ENCODE data around the gene GAMT.
"Not testable (repeated sequence)": the region's sequence is repeated elsewhere in the genome, so short reads cannot be mapped to it uniquely, and the experiment has no call there.

The GAMT gene

GRCh38 chr19:1433119-1434039 lies 32.0 kb upstream of the GAMT start:
- no peak for DNase-seq

- DNase-seq, result no peak
These were observed 31.2 kb upstream of the GAMT start for GRCh38 chr19:1432507-1432887.

GRCh38 chr19:1431759-1432506 lies 30.6 kb upstream of the GAMT start:
- no peak for DNase-seq

- DNase-seq, result no peak
These were observed 28.9 kb upstream of the GAMT start for GRCh38 chr19:1430246-1430645.

GRCh38 chr19:1429750-1430149 lies 28.4 kb upstream of the GAMT start:
- no peak for DNase-seq

GRCh38 chr19:1428738-1429391 lies 27.5 kb upstream of the GAMT start:
- DNase-seq, result no peak

- no peak for DNase-seq
These were observed 26.0 kb upstream of the GAMT start for GRCh38 chr19:1427221-1427920.

- peak; percentile 72 for DNase-seq
These were observed 25.4 kb upstream of the GAMT start for GRCh38 chr19:1426736-1427135.

- DNase-seq, result no peak
These were observed 24.6 kb upstream of the GAMT start for GRCh38 chr19:1425902-1426301.

GRCh38 chr19:1425102-1425837 lies 23.9 kb upstream of the GAMT start:
- peak; percentile 63 for DNase-seq

GRCh38 chr19:1424192-1424955 lies 23.0 kb upstream of the GAMT start:
- peak; percentile 73 for DNase-seq

- peak; percentile 58 for DNase-seq
These were observed 22.3 kb upstream of the GAMT start for GRCh38 chr19:1423436-1424191.

GRCh38 chr19:1422943-1423342 lies 21.6 kb upstream of the GAMT start:
- DNase-seq, result no peak

- DNase-seq, result no peak
These were observed 21.0 kb upstream of the GAMT start for GRCh38 chr19:1422360-1422759.

- DNase-seq, result no peak
These were observed 20.6 kb upstream of the GAMT start for GRCh38 chr19:1421958-1422305.

GRCh38 chr19:1421218-1421957 lies 20.0 kb upstream of the GAMT start:
- DNase-seq, result no peak

- DNase-seq, result no peak
These were observed 19.2 kb upstream of the GAMT start for GRCh38 chr19:1420590-1420989.

- DNase-seq, result not testable (repeated sequence)
These were observed 18.7 kb upstream of the GAMT start for GRCh38 chr19:1420085-1420484.

- DNase-seq, result no peak
These were observed 17.8 kb upstream of the GAMT start for GRCh38 chr19:1418951-1419738.
